ENCODE data around the gene SLC12A8.

- TF ChIP-seq, protein P1, sequence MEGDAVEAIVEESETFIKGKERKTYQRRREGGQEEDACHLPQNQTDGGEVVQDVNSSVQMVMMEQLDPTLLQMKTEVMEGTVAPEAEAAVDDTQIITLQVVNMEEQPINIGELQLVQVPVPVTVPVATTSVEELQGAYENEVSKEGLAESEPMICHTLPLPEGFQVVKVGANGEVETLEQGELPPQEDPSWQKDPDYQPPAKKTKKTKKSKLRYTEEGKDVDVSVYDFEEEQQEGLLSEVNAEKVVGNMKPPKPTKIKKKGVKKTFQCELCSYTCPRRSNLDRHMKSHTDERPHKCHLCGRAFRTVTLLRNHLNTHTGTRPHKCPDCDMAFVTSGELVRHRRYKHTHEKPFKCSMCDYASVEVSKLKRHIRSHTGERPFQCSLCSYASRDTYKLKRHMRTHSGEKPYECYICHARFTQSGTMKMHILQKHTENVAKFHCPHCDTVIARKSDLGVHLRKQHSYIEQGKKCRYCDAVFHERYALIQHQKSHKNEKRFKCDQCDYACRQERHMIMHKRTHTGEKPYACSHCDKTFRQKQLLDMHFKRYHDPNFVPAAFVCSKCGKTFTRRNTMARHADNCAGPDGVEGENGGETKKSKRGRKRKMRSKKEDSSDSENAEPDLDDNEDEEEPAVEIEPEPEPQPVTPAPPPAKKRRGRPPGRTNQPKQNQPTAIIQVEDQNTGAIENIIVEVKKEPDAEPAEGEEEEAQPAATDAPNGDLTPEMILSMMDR (IDR thresholded peaks at IDR 0.05 in 4 of 5, conservative IDR thresholded peaks at IDR 0.05 in 1 of 5) = no peak
- no peak for TF ChIP-seq POLR2A (IDR thresholded peaks at IDR 0.05)
Observed at GRCh38 chr3:125032683-125033082, 179.9 kb downstream of the SLC12A8 start.
